CD8-positive, alpha-beta memory T cell (primary cell): ENCODE results near the gene HHIPL2. TPM values are rescaled to one million over a fixed set of nuclear protein-coding genes. Genes with fewer than 3 reads are reported as not detected.

Experiments used
- CTCF ChIA-PET: fragments of 350-600 bp; sonication (Branson Sonifier 250); formaldehyde crosslinking; loops from one replicate; lab custom pipeline; 2021; ENCODE audit warnings: antibody characterized with exemption; lab: Charles Lee
- POLR2A ChIA-PET: fragments of 350-600 bp; sonication (Branson Sonifier 250); formaldehyde crosslinking; loops from one replicate; lab custom pipeline; 2021; ENCODE audit warnings: antibody characterized with exemption; lab: Charles Lee
- DNase-seq, 5 donors: peaks; one replicate each; pipeline versions ENCODE4 v3.0.0 to v3.0.0-alpha.2; 2020 to 2022; ENCODE audit warnings: mixed read lengths in 1 of 5
- H3K27ac ChIP-seq: one replicate; pipeline ENCODE4 v1.7.0; 2013; ENCODE audit warnings: low read depth, mild to moderate bottlenecking, low read length, moderate library complexity
- H3K27me3 ChIP-seq: 2 replicates; pipeline ENCODE4 v1.7.0; 2013; ENCODE audit warnings: low read length, mild to moderate bottlenecking; ENCODE audit not compliant: insufficient read depth, poor library complexity, severe bottlenecking
- H3K36me3 ChIP-seq: 2 replicates; pipeline ENCODE4 v1.7.0; 2013; ENCODE audit warnings: mild to moderate bottlenecking, low read length, moderate library complexity; ENCODE audit not compliant: insufficient read depth
- H3K4me1 ChIP-seq: 2 replicates; pipeline ENCODE4 v1.7.0; 2013; ENCODE audit warnings: mild to moderate bottlenecking, low read length, moderate library complexity; ENCODE audit not compliant: insufficient read depth
- H3K4me3 ChIP-seq: 2 replicates; pipeline ENCODE4 v1.7.0; 2013; ENCODE audit warnings: mild to moderate bottlenecking, low read length
- H3K9me3 ChIP-seq: 2 replicates; pipeline ENCODE4 v1.7.0; 2013; ENCODE audit warnings: mild to moderate bottlenecking, low read length
- H3K27ac Mint-ChIP-seq, 8 donors: one replicate each; pipeline ENCODE4 v1.8.0; 2020 to 2021; ENCODE audit warnings: mixed read lengths in 8 of 8, mild to moderate bottlenecking in 6 of 8, inconsistent platforms in 3 of 8, moderate library complexity in 3 of 8
- H3K27me3 Mint-ChIP-seq, 2 donors: one replicate each; pipeline ENCODE4 v1.8.0; 2020 to 2021; ENCODE audit warnings: mixed read lengths in 2 of 2, mild to moderate bottlenecking in 1 of 2, moderate library complexity in 1 of 2
- H3K36me3 Mint-ChIP-seq, 3 donors: one replicate each; pipeline ENCODE4 v1.8.0; 2020 to 2021; ENCODE audit warnings: mixed read lengths in 3 of 3, inconsistent platforms in 1 of 3, mild to moderate bottlenecking in 1 of 3
- H3K4me1 Mint-ChIP-seq, 3 donors: one replicate each; pipeline ENCODE4 v1.8.0; 2020 to 2021; ENCODE audit warnings: mixed read lengths in 3 of 3, inconsistent platforms in 1 of 3, mild to moderate bottlenecking in 1 of 3
- H3K4me3 Mint-ChIP-seq, 7 donors: one replicate each; pipeline ENCODE4 v1.8.0; 2020 to 2021; ENCODE audit warnings: mixed read lengths in 7 of 7, mild to moderate bottlenecking in 6 of 7, moderate library complexity in 4 of 7, inconsistent platforms in 2 of 7
- H3K9me3 Mint-ChIP-seq, 5 donors: one replicate each; pipeline ENCODE4 v1.8.0; 2020 to 2022; ENCODE audit warnings: mixed read lengths in 5 of 5, mild to moderate bottlenecking in 3 of 5, moderate library complexity in 2 of 5, inconsistent platforms in 1 of 5
- polyA plus RNA-seq: library from polyadenylated mRNA; unstranded; fragments of 300-500 nt; fragmentation: Illumina TruSeq; gene quantifications from one replicate; pipeline ENCODE4 v1.2.3, GENCODE V29; 2021
- total RNA-seq, 2 experiments: library from RNA; stranded (reverse); gene quantifications; one replicate each; pipeline ENCODE4 v1.2.3, GENCODE V29; 2021

HHIPL2 gene
- total and polyA plus RNA-seq, 3 experiments from 2014 or later, result 0.28 to 0.29 TPM; not detected in 1

- Histone ChIP-seq H3K9me3 (no peaks in the 10 kb centered on the region), H3K27me3 (no peaks in the 10 kb centered on the region), H3K4me1 (no peaks in the 10 kb centered on the region), H3K4me3 (no peak overlapping the region), H3K27ac (no peak overlapping the region), H3K36me3 (peaks cover 4% of the 10 kb centered on the region)
- H3K9me3 Mint-ChIP-seq, result no peaks in the 10 kb centered on the region
- H3K27ac Mint-ChIP-seq, result peak overlapping the region in 3 of 8 donors; percentile 4 to 78 (median 32)
- no peaks in the 10 kb centered on the region for H3K27me3 Mint-ChIP-seq
- H3K4me1 Mint-ChIP-seq, result no peaks in the 10 kb centered on the region
- CTCF ChIA-PET, result no interaction called here
- DNase-seq, result no peak
- H3K36me3 Mint-ChIP-seq, result peaks cover 0 to 32% (median 5%) of the 10 kb centered on the region in 3 donors
- POLR2A ChIA-PET, result no interaction called here
- no peak overlapping the region for H3K4me3 Mint-ChIP-seq
Observed at GRCh38 chr1:222554177-222554576, 6.3 kb upstream of the HHIPL2 start.

DNA sequence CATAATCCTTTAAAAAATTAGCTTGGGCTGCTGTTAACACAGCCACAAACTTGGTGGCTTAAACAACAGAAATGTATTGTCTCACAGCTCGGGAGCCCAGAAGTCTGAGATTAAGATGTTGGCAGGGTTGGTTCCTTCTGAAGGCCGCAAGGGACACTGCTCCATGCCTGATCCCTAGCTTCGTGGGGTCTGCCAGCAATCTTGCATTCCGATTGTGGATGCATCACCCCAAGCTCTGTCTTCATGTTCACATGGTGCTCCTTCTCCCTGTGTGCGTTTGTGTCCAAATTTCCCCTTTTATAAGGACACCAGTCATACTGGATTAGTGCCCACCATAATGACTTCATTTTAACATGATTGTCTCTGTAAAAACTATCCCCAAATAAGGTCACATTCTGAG lies 5.0 kb upstream of the HHIPL2 start:
- no peaks in the 10 kb centered on the region for H3K9me3 Mint-ChIP-seq
- no peaks in the 10 kb centered on the region for H3K4me1 Mint-ChIP-seq
- Histone ChIP-seq H3K9me3 (no peaks in the 10 kb centered on the region), H3K27me3 (no peaks in the 10 kb centered on the region), H3K4me3 (no peak overlapping the region), H3K4me1 (no peaks in the 10 kb centered on the region), H3K27ac (no peak overlapping the region), H3K36me3 (no peaks in the 10 kb centered on the region)
- ChIA-PET CTCF (interaction anchor here (0.6 kb wide), 1 partner anchor 180 kb away, joined by 3 read pairs; no protein-coding TSS in a partner anchor), POLR2A (no interaction called here)
- DNase-seq, result no peak
- H3K27me3 Mint-ChIP-seq, result no peaks in the 10 kb centered on the region
- peak overlapping the region in 1 of 8 donors; percentile 87 for H3K27ac Mint-ChIP-seq
- H3K4me3 Mint-ChIP-seq, result no peak overlapping the region
- H3K36me3 Mint-ChIP-seq, result peaks cover 0 to 24% (median 3%) of the 10 kb centered on the region in 3 donors

- Histone ChIP-seq H3K27me3 (peaks cover 6% of the 10 kb centered on the region), H3K4me1 (no peaks in the 10 kb centered on the region), H3K27ac (no peak overlapping the region), H3K4me3 (no peak overlapping the region), H3K36me3 (no peaks in the 10 kb centered on the region), H3K9me3 (no peaks in the 10 kb centered on the region)
- Mint-ChIP-seq H3K36me3 (no peaks in the 10 kb centered on the region), H3K4me1 (no peaks in the 10 kb centered on the region), H3K27me3 (peaks cover 10 to 31% of the 10 kb centered on the region in 2 donors), H3K4me3 (no peak overlapping the region), H3K27ac (no peak overlapping the region), H3K9me3 (no peaks in the 10 kb centered on the region)
- CTCF ChIA-PET, result no interaction called here
- DNase-seq, result no peak
- POLR2A ChIA-PET, result no interaction called here
Observed at GRCh38 chr1:222547260-222547614, 667 bp downstream of the HHIPL2 start.

- Mint-ChIP-seq H3K4me1 (no peaks in the 10 kb centered on the region), H3K27ac (no peak overlapping the region), H3K9me3 (no peaks in the 10 kb centered on the region), H3K4me3 (no peak overlapping the region), H3K27me3 (peaks cover 10 to 31% of the 10 kb centered on the region in 2 donors), H3K36me3 (no peaks in the 10 kb centered on the region)
- ChIA-PET POLR2A (no interaction called here), CTCF (no interaction called here)
- H3K36me3 ChIP-seq, result no peaks in the 10 kb centered on the region
- H3K9me3 ChIP-seq, result no peaks in the 10 kb centered on the region
- no peak overlapping the region for H3K27ac ChIP-seq
- H3K27me3 ChIP-seq, result peaks cover 6% of the 10 kb centered on the region
- no peak for DNase-seq
- H3K4me1 ChIP-seq, result no peaks in the 10 kb centered on the region
- H3K4me3 ChIP-seq, result no peak overlapping the region
Observed at GRCh38 chr1:222546548-222547259, 1.2 kb downstream of the HHIPL2 start.

DNA sequence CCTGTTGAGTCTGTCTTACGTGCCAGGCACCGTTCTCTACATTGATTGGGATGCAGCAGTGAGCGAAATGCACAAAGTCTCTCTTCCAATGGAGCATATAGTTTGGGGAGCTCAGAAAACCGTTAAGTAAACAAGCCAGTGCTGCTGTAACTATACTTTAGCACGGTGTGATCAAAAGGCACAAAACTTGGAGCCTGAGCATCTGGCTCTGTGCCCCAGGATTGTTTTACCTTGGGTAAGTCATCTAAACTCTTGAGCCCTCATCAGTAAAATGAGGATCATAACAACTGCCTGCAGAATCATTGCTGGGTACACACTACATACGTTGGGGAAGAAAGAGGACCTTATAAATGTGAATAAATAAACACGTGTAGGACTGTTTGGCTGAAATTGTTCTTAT lies 1.8 kb downstream of the HHIPL2 start:
- Mint-ChIP-seq H3K27me3 (peaks cover 10 to 31% of the 10 kb centered on the region in 2 donors), H3K36me3 (no peaks in the 10 kb centered on the region), H3K27ac (no peak overlapping the region), H3K4me1 (no peaks in the 10 kb centered on the region), H3K4me3 (no peak overlapping the region), H3K9me3 (no peaks in the 10 kb centered on the region)
- ChIA-PET CTCF (no interaction called here), POLR2A (no interaction called here)
- Histone ChIP-seq H3K36me3 (no peaks in the 10 kb centered on the region), H3K27me3 (peaks cover 6% of the 10 kb centered on the region), H3K9me3 (no peaks in the 10 kb centered on the region), H3K4me3 (no peak overlapping the region), H3K4me1 (no peaks in the 10 kb centered on the region), H3K27ac (no peak overlapping the region)
- no peak for DNase-seq

DNA sequence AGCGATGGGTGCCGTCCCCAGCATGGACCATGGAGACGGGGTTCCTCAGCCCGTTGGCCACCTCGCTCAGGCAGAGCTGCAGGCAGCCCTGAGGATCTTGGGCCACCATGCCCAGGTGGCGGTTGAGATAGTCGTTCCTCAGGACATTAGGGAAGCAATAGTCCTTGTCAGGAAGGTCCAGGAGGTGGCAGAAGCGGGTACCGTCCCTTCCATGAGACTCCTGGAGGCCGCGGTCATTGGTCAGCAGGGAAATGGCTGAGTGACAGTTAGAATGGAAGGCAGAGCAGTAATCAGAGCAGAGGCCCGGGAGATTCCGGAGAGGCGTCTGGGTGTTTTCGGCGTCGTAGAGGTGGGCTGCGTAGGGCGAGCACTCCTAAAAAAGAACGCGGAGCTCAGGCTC lies 4.1 kb downstream of the HHIPL2 start:
- Histone ChIP-seq H3K4me1 (no peaks in the 10 kb centered on the region), H3K9me3 (no peaks in the 10 kb centered on the region), H3K36me3 (no peaks in the 10 kb centered on the region), H3K4me3 (no peak overlapping the region), H3K27me3 (peaks cover 6% of the 10 kb centered on the region), H3K27ac (no peak overlapping the region)
- no peak for DNase-seq
- Mint-ChIP-seq H3K4me3 (no peak overlapping the region), H3K27ac (no peak overlapping the region), H3K4me1 (no peaks in the 10 kb centered on the region), H3K36me3 (no peaks in the 10 kb centered on the region), H3K27me3 (peaks cover 10 to 31% of the 10 kb centered on the region in 2 donors), H3K9me3 (no peaks in the 10 kb centered on the region)
- POLR2A ChIA-PET, result no interaction called here
- CTCF ChIA-PET, result interaction anchor here (1.2 kb wide), 1 partner anchor 13 kb away, joined by 3 read pairs; no protein-coding TSS in a partner anchor

DNA sequence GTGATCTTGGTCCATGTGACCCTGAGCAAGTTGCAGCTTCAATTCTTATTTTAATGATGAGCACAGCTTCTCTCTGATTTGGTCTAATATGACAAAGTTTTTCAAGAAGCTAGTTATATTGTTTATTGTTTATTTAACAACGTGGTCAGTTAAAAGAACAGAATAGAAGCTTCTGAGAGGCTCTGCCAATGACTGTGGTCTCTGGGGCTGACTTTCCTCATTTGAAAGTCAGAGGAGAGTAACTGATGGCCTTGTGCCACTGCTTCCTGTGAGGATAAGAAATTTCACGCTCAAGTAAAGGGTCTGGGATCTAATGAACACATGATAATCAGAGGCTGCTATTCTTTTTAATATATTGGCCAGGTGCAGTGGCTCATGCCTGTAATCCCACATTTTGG lies 7.3 kb downstream of the HHIPL2 start:
- peaks cover 6% of the 10 kb centered on the region for H3K27me3 ChIP-seq
- no peaks in the 10 kb centered on the region for H3K9me3 Mint-ChIP-seq
- no peaks in the 10 kb centered on the region for H3K9me3 ChIP-seq
- no peaks in the 10 kb centered on the region for H3K4me1 Mint-ChIP-seq
- no peak overlapping the region for H3K27ac Mint-ChIP-seq
- POLR2A ChIA-PET, result no interaction called here
- H3K27ac ChIP-seq, result no peak overlapping the region
- peaks cover 12 to 21% of the 10 kb centered on the region in 2 donors for H3K27me3 Mint-ChIP-seq
- H3K4me3 Mint-ChIP-seq, result no peak overlapping the region
- no peaks in the 10 kb centered on the region for H3K4me1 ChIP-seq
- no peaks in the 10 kb centered on the region for H3K36me3 Mint-ChIP-seq
- CTCF ChIA-PET, result interaction anchor here (1.3 kb wide), 1 partner anchor 18 kb away, joined by 3 read pairs; no protein-coding TSS in a partner anchor
- DNase-seq, result no peak
- H3K36me3 ChIP-seq, result no peaks in the 10 kb centered on the region
- H3K4me3 ChIP-seq, result no peak overlapping the region

- H3K27ac ChIP-seq, result no peak overlapping the region
- ChIA-PET CTCF (interaction anchor here (1.3 kb wide), 1 partner anchor 18 kb away, joined by 3 read pairs; no protein-coding TSS in a partner anchor), POLR2A (no interaction called here)
Observed at GRCh38 chr1:222539951-222540597, 7.8 kb downstream of the HHIPL2 start.

More at GRCh38 chr1:222539951-222540597, 7.8 kb downstream of the HHIPL2 start:
- Mint-ChIP-seq H3K27me3 (peaks cover 10 to 17% of the 10 kb centered on the region in 2 donors), H3K9me3 (no peaks in the 10 kb centered on the region), H3K4me1 (no peaks in the 10 kb centered on the region), H3K27ac (no peak overlapping the region), H3K4me3 (no peak overlapping the region), H3K36me3 (no peaks in the 10 kb centered on the region)
- H3K9me3 ChIP-seq, result no peaks in the 10 kb centered on the region
- H3K36me3 ChIP-seq, result no peaks in the 10 kb centered on the region
- H3K27me3 ChIP-seq, result peaks cover 2% of the 10 kb centered on the region
- no peaks in the 10 kb centered on the region for H3K4me1 ChIP-seq
- DNase-seq, result no peak
- no peak overlapping the region for H3K4me3 ChIP-seq
